GDM1 (cell line): ENCODE measurements around the gene ULK4.

ENCODE experiments used
- DNase-seq: peaks from one replicate; lab custom pipeline; 2025; lab: John Stamatoyannopoulos, UW

ULK4 gene

DNA sequence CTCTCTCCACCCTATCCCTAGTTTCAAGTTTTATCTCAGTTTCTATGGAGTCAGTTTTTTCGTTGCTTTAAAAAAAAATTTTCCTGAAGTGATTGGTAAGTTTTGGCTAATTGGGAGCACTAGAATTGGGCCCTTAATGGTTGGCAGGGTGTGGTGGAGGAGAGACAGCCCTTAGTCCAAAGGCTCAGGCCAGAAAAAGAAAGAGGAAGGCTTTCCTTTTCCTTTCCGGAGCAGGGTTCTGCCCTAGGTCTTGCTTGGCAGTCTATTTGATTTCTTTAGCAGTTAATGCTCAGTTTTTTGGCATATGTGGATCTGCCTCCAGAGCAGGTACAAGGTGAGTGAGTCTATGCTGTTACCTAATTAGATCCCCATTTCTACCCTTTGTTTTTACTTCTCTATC is 739.9 kb downstream of the ULK4 start:
- no peak for DNase-seq

DNA sequence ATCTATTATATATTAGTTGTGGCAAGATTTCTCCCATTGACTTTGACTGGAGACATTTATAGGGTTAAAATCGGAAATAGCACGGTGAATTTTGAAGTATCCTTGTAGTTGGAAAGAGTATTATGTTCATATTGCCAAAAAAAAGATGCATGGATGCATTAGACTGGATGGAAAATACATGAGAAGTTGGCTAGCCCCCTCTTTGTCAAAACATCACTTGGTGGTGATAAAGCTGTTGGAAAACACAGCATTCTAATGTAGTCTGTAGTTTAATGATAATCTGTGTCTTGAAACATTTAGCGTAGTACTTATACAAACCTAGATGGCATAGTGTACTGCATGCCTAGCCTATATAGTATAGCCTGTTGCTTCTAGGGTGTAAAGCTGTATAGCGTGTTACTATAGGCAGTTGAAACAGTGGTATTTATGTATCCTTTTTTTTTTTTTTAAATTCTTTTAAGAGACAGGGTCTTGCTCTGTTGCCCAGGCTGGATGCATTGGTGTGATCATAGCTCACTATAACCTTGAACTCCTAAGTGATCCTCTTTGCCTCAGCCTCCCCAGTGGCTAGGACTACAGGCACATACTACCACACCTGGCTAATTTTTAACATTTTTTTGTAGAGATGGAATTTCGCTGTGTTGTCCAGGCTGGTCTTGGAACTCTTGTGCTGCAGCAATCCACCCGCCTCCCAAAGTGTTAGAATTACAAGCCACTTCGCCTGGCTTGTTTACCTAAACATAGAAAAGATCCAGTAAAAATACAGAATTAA is 740.8 kb downstream of the ULK4 start:
- no peak for DNase-seq

DNA sequence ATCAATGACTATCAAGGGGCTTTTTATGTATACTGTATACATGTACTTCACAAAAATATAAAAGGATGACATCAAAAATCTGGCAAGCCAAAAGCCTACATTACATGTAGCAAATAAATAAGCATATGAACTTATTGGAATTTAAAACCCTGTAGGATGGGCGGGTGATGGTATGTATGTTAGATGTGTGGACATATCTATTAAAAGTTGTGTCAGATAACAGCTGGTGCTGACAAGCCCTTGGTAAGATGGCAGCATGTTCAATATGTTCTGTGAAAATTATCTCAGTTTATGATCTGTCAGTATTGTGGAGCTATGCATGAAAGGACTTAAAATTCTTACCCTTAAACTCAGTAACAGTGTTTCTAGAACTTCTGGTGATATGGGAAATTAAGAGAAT is 742.5 kb downstream of the ULK4 start:
- DNase-seq, result no peak

DNA sequence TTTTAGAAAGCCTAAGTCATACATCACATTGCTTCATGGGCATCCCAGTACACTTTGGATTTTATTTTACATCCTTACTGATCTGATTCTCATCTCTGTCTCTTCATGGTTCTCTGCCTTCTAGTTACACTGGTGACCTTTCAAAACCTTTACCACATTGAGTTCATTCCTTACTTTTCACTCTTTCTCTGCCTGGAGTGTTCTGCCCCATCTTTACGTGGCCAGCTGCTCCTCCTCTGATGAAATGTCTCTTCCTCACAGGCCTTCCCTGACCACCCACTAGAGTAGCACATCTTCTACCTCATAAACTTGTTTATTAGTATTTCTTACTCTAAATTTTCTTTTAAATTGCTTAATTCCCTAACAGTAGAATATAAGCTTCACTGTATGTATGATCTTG is 744.9 kb downstream of the ULK4 start:
- DNase-seq, result no peak

DNA sequence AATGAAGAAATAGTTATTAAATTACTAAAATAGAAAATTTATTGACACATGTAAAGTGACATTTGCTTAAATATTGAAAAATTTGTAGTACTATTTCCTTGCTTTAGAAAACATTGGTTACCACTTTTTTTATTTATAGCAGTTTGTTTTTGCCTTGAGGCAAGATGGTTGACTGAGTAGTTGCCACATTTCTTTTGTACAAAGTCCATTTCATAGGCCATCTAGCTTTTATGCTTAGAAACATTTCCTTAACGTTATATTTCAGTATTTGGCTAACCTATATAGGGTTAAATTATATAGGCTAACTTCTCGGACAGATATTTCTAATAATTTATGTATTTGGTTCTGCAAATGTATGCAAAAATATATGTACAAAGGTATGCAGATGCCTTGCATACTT is 745.5 kb downstream of the ULK4 start:
- no peak for DNase-seq

DNA sequence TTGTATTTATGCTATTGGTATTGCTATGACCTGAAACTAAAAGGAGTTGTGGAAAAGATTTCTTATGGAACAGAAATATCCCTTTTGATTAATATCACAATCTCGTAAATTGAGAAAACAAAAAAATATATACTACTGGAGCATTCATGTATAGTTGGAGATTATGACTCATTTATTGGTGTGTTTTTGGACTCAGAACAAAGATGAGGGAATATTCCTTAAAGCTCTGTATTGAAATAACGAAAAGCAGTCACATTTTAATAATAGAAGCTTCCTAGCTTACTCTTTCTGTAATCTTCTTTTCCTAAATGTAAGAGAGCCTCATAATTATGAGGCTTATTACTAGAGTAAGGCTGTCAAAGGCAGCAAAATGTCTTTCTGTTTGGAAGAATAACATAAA is 748.3 kb downstream of the ULK4 start:
- DNase-seq, result no peak

DNA sequence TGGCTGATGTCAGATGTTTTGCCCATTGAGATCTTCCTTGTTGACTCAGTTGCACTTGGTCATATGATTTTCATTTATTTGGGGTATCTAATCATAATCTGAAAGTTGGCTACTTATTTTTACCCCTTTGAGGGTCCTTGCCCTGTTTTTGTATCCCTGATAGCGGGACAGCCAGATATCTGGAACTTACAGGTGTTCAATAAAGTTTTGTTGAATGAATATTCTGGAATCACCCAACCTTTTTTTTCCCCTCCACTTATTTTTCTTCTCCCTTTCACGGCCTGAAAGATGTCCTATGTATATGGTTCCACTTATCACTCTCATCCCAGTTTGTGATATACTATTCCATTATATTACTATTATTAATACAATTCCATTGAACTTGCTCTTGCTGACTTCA is 749.8 kb downstream of the ULK4 start:
- no peak for DNase-seq

DNA sequence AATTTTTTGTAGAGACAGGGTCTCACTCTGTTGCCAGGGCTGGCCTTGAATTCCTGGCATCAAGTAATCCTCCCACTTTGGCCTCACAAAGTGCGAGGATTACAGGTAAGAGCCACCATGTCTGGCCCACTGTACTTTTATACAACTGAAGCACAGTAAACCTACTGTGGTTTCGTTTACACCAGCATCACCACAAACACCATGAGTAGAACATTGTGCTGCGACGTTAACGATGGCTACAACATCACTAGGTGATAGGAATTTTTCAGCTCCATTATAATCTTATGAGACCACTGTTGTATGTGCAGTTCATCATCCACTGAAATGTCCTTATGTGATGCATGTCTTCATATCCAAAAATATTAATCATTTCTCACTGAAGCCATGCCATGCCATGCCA is 750.9 kb downstream of the ULK4 start:
- DNase-seq, result no peak

DNA sequence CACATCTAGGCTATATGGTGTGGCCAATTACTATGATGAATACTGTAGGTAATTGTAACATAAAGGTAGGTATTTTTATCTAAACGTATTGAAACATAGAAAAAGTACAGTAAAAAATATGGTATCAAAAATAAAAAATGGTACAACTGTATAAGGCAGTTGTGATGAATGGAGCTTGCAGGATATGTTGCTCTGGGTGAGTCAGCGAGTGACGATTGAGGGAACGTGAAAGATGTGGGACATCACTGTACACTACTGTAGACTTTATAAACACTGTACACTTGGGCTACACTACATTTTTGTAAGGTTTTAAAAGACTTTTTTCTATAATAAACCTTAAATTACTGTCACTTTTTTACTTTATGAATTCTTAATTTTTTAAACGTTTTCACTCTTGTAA is 752.3 kb downstream of the ULK4 start:
- DNase-seq, result no peak

DNA sequence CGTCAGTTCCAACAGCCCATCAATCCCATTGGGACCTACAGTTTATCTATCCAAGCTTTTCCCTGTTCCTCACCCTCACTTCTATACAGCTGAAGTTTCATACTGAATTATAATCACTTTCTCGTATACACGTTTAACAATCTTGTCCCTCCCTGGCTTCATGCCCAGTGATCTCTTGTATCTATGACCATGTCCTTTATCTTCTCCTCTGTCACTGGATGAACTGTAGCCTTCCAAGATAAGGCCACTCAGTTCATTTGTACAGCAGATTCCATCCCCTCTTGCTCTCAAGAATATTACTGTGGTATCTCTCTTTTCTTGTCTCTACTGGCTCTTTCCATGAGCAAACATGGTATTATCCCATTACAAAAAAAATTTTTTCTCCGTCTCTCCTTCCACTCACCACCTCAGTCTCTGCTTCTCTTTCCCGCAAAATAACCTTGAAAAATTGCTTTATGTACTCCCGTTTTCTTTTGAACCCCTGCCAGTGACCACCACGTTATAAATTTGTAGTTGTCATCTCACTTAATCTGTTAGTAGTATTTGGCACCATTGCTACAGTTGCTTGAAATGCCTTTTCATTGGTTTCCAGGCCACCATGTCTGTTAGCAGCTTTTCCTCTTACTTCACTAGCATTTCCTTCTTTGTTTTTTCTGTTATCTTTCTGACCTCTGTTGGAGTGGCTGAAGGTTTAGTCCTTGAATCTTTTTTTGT is 753.2 kb downstream of the ULK4 start:
- no peak for DNase-seq

DNA sequence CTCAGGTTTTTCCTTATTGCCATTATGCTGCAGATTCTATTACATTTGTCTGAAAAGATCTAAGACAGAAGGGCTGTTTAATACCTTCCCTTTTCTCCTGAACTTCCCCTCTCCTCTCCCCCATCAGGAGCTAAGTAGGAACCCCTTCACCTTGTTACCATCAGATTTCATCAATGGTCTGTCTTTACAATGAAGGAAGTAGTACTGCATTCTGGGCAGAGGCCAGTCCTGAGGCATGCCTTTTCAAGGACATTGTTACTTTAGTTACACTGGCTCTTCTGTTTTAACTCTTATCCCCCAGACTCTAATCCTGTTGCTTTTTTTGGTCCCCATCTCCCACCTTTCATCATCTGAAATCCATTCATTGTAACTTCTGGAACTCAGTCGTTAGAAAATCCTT is 754.5 kb downstream of the ULK4 start:
- DNase-seq, result no peak

DNA sequence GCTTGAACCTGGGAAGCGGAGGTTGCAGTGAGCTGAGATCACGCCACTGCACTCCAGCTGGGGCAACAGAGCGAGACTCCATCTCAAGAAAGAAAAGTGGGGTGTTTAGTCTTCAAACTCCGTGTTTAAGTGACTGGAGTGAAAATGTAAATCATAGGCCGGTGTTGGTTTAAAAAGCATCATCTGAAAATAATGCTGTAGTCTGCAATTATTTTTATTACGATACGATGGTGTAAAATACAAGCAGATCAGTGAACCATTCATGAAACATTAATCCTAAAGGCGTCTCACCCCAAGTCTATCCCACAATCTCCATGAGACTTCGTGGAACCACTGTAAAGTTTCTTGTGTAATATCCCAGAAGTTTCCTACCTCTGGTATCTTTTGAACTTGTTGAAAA is 756.3 kb downstream of the ULK4 start:
- DNase-seq, result no peak

DNA sequence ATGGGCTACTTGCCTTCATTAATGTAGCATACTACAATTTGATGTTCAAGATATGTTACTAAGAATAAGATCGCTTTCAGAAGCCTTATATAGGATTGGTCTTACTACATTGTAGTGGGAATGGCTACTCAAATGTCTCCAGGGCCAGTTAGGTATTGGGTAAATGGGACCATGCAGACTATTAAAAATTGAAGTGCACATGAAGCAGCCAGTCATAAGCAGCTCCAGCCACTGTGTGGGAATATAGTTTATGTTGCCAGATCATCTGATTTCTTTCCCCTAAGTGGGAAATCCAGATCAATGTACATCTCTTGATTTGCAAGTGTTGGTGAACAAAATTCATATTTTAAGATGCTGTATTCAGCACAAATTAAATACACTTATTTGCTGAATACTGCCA is 757.5 kb downstream of the ULK4 start:
- no peak for DNase-seq

DNA sequence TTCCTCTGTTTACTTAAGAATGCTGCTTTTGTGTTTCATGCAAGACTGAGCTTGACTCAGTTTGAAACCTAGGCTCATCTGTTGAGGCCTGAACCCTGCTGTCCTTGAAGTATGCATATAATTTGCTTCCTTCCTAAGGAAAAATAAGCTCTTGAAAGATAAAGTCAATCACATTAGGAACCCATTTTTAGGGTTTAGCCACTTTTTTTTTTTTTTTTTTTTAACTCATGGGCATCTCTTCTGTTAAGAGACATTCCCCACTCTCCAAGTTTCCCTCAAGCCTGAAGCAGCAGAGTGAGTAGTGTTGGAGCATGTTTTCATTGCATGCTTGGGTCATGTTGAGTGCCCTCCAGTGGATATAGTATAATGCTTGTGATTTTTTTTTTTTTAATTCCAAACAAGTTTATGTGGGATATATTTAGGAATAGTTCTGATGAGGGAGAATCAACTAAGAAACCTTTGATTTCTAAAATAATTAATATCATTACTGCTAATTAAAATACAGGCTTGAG is 759.0 kb downstream of the ULK4 start:
- DNase-seq, result peak; percentile 25

DNA sequence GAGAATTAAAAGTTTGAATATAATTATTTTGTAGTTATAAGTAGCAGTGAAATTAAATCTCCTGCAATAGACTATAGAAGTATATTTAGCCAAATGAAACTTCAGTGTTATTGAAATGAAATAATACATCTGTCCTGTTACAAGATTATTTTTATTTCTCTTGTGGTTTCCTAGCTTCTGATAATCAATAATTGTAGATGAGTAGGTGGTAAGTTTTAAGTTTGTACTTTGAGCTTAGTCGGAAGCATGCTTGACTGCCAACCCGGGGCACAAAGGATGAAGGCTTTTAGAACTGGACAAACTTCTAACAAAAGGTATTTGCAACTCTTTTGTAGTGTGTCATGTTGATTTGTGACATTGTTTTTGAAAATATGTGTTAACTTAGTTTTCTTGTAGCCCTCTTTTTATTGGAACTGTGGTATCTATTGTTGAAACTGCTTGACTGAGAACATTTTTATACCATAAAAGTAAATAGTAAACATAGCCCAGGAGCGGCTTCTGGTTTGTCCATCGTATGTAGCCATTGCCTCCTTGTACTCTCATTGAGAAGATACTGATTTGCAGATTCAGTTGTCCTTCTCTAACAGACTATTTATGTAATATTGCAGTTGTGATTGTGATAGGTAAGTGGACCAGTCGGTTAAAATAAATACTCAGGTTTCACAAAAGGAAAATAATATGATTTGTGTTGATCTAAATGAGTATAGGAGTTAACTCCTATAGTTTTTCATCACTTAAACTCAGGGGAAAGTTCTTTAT is 759.6 kb downstream of the ULK4 start:
- no peak for DNase-seq

DNA sequence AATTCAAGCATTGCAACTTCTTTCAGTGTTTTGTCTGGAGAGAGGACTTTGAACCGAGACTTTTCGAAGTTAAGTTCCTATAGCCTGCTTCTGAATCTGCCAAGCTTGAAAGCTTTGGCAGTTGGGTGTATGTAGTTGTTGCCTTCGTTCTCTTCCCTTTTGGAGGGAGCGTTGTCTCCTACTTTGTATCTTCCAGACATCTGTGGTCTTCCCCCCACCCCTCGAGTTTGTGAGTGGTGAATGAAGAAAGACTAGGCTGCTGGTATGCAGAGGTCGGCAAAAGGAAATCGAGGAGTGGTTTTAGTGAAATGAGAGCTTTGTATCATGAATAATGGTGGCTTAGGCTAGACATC is 761.3 kb downstream of the ULK4 start:
- peak; percentile 36 for DNase-seq

DNA sequence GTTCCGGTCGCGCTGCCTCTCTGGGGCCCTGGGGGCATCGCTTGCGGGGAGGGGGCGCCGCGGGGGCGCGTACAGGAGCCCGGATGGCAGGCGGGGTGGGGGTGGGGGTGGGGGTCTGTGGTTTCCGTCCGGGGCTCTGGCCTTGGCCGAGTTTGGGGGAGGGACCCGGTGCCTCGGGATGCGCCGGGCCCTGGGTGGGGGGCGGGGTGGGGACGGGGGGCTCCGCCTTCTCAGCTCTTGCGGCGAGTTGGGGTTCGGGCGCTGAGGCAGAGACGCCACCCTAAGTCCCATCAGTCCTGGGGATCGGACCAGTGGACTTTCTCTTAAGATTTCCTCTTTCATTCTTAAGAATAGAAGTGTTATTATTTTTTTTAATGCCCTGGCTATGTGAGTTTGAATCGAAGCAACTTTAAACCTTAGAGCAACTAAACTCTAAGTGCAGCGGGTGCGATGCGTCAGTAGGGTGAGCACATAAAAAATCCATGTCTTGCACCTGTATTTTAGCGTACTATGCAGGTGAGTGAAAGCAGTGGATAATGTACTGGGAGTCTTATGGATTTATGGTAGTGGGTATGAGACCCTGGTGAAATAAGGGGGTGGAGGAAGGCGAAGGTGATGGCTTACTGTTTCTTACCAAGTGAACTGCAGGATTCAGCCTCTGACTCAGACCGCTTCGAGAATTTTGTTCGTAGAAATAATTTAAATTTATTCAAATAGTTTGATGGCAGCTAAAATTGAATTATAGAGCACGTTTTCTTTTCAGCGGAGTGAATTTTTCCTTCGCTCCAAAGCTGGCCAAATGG is 761.8 kb downstream of the ULK4 start:
- DNase-seq, result no peak

DNA sequence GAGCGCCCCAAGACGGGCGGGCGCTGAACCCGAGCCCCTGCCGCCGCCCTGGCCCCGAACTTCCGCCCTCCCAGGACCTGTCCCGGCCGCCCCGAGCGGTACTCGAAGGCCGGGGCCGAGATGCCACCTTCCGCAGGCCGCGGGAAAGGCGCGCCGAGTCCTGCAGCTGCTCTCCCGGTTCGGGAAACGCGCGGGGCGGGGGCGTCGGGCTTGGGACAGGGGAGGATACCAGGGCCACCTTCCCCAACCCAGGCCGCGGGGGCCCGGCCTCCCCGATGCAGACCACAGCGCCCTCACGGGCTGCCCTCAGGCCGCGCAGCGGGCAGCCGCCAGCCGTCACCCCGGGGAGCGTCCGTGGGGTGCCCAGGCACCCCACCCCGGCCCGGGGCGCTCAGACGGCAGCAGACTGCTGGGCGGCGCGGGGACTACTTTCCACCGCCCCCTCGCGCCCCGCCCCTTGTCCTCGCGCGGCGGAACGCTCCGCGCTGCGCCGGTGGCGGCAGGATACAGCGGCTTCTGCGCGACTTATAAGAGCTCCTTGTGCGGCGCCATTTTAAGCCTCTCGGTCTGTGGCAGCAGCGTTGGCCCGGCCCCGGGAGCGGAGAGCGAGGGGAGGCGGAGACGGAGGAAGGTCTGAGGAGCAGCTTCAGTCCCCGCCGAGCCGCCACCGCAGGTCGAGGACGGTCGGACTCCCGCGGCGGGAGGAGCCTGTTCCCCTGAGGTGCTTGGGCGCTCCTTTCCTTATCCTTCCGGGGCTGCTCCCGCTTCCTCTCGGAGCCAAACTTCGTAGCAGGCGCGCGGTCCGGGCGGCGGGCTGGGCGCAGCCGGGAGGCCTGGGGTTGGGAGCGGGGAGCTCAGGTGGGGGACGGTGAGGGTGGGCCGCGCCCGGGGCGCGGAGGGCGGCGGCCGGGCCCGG is 762.7 kb downstream of the ULK4 start, which contains the start of gene CTNNB1:
Gene CTNNB1 (plus strand): TSS at position 556 of the 916 bp plus-strand sequence. CDS start 24,564 bp downstream, outside the sequence.
- DNase-seq, result peak; percentile 89

DNA sequence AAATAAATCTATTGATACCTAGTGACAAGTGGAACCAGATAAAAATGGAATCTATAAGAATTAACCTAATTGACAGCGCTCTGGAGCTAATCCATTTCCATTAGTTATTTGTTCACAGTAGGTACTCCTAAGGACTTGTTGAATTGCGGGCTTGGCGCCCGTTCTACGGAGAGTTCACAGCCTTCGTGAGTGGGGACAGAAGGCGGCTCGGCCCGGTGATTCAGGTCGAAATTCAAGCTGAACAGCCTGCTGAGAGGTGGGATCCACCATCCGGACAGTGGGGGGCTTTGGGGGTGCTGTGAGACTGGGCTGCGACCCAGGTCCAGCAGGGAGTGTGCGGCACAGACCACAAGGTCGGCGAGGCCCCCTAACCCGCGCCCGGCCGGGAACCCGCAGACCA is 763.4 kb downstream of the ULK4 start:
- DNase-seq, result peak; percentile 49

DNA sequence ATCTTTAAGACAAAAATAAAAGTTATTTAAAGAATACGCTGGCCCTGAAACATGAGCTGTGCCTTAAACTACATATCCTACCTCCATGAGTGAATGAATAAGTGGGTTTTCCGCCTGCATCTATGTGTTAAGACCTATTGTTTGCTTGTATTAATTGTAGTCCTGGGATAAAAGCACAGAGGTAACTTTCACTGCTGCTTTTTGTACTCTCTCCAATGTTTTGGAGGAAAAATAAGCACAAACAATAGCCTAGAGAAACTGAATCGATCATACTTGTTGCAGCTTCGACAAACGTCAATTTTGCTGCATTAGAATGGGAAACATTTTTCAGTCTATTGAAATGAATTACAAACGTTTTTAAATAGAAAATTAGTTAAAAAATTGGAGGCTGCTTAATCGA is 763.9 kb downstream of the ULK4 start:
- DNase-seq, result no peak
